GM21360 (cell line): ENCODE data around the gene CHIC2.
"Not testable (repeated sequence)": the region's sequence is repeated elsewhere in the genome, so short reads cannot be mapped to it uniquely, and the experiment has no call there.

Source experiments
- ATAC-seq: cut with Tn5 transposase; IDR thresholded peaks from one replicate; pipeline ENCODE4 v1.9.1; 2021; ENCODE audit warnings: mild to moderate bottlenecking, moderate library complexity; ENCODE audit not compliant: unreplicated experiment

The CHIC2 gene

GRCh38 chr4:54061873-54062272, 2.5 kb downstream of the CHIC2 start:
- no peak for ATAC-seq

- ATAC-seq = no peak
These were observed 3.3 kb downstream of the CHIC2 start for GRCh38 chr4:54061067-54061466.

- ATAC-seq = no peak
These were observed 4.3 kb downstream of the CHIC2 start for GRCh38 chr4:54060116-54060515.

GRCh38 chr4:54058171-54058570, 6.2 kb downstream of the CHIC2 start:
- ATAC-seq = no peak

- no peak for ATAC-seq
These were observed 8.0 kb downstream of the CHIC2 start for GRCh38 chr4:54056360-54056759.

- no peak for ATAC-seq
These were observed 8.9 kb downstream of the CHIC2 start for GRCh38 chr4:54055494-54055893.

GRCh38 chr4:54054501-54054900, 9.9 kb downstream of the CHIC2 start:
- no peak for ATAC-seq

- not testable (repeated sequence) for ATAC-seq
These were observed 11.1 kb downstream of the CHIC2 start for GRCh38 chr4:54053322-54053721.

- no peak for ATAC-seq
These were observed 14.0 kb downstream of the CHIC2 start for GRCh38 chr4:54050214-54050904.

- ATAC-seq = not testable (repeated sequence)
These were observed 20.8 kb downstream of the CHIC2 start for GRCh38 chr4:54043630-54044029.

GRCh38 chr4:54041933-54042332, 22.5 kb downstream of the CHIC2 start:
- no peak for ATAC-seq

GRCh38 chr4:54041100-54041499, 23.3 kb downstream of the CHIC2 start:
- no peak for ATAC-seq

GRCh38 chr4:54038056-54038455, 26.3 kb downstream of the CHIC2 start:
- no peak for ATAC-seq

GRCh38 chr4:54036184-54036583, 28.2 kb downstream of the CHIC2 start:
- no peak for ATAC-seq

GRCh38 chr4:54032558-54033135, 31.8 kb downstream of the CHIC2 start:
- ATAC-seq = no peak

GRCh38 chr4:54027311-54027710, 37.1 kb downstream of the CHIC2 start:
- no peak for ATAC-seq

GRCh38 chr4:54025582-54025981, 38.8 kb downstream of the CHIC2 start:
- no peak for ATAC-seq

- not testable (repeated sequence) for ATAC-seq
These were observed 41.4 kb downstream of the CHIC2 start for GRCh38 chr4:54023019-54023418.

GRCh38 chr4:54017974-54018373, 46.4 kb downstream of the CHIC2 start:
- no peak for ATAC-seq

GRCh38 chr4:54017308-54017707, 47.1 kb downstream of the CHIC2 start:
- no peak for ATAC-seq

GRCh38 chr4:54016504-54016903, 47.9 kb downstream of the CHIC2 start:
- ATAC-seq = no peak

GRCh38 chr4:54015423-54016030, 48.9 kb downstream of the CHIC2 start:
- no peak for ATAC-seq
